IMR-90 (cell line): ENCODE results near the gene ZMIZ1. TPM values are rescaled to one million over a fixed set of nuclear protein-coding genes. Genes with fewer than 3 reads are reported as not detected.
A peak's percentile ranks its signal among the peaks of the same experiment; 100 is the strongest.
"Not testable (repeated sequence)": the region's sequence is repeated elsewhere in the genome, so short reads cannot be mapped to it uniquely, and the experiment has no call there.

Experiments used
- ATAC-seq: fragments of 200-7000 bp; cut with Tn5 transposase; 2 replicates; pipeline ENCODE4 v1.9.1; 2020; ENCODE audit warnings: low read depth, mild to moderate bottlenecking, moderate library complexity
- BruUV-seq: library from RNA; stranded (reverse); fragments of 400-500 nt; replicated peaks from 2 replicates; lab custom pipeline; 2021; lab: Mats Ljungman, UMichigan
- CTCF ChIA-PET: fragments of 300-600 bp; formaldehyde crosslinking; extraction: SDS; loops from one replicate; lab custom pipeline; 2021; ENCODE audit warnings: antibody characterized with exemption; lab: Yijun Ruan, JAX
- POLR2A ChIA-PET: fragments of 300-600 bp; sonication (Branson Sonifier 250); formaldehyde crosslinking; loops from one replicate; lab custom pipeline; 2022; ENCODE audit warnings: antibody characterized with exemption; ENCODE audit not compliant: unreplicated experiment; lab: Charles Lee
- DNase-seq: peaks from one replicate; pipeline ENCODE4 v3.0.0; 2013
- H2AFZ ChIP-seq: replicated peaks from 2 replicates; pipeline ENCODE3; 2013; ENCODE audit warnings: low read length, mild to moderate bottlenecking; ENCODE audit not compliant: poor library complexity
- H2AK5ac ChIP-seq: 2 replicates; pipeline ENCODE4 v1.6.1; 2013; ENCODE audit warnings: low read depth, low read length, inconsistent platforms
- H2AK9ac ChIP-seq: replicated peaks from 2 replicates; pipeline ENCODE3; 2013; ENCODE audit warnings: mild to moderate bottlenecking, low read depth, low read length, moderate library complexity; ENCODE audit not compliant: poor library complexity
- H2BK120ac ChIP-seq: 2 replicates; pipeline ENCODE4 v1.6.1; 2013; ENCODE audit warnings: low read depth, low read length, inconsistent platforms
- H2BK15ac ChIP-seq: 3 replicates; pipeline ENCODE4 v1.6.1; 2013; ENCODE audit warnings: low read depth, low read length, inconsistent platforms
- H2BK20ac ChIP-seq: 2 replicates; pipeline ENCODE4 v1.6.1; 2013; ENCODE audit warnings: low read depth, mild to moderate bottlenecking, inconsistent platforms, low read length, moderate library complexity
- H2BK5ac ChIP-seq: 2 replicates; pipeline ENCODE4 v1.6.1; 2013; ENCODE audit warnings: mild to moderate bottlenecking, low read depth, low read length, inconsistent platforms; ENCODE audit not compliant: poor library complexity, severe bottlenecking
- H3K14ac ChIP-seq: replicated peaks from 2 replicates; pipeline ENCODE4 v1.6.1; 2013; ENCODE audit warnings: low read depth, low read length, inconsistent platforms
- H3K18ac ChIP-seq: 2 replicates; pipeline ENCODE4 v1.6.1; 2013; ENCODE audit warnings: low read depth, low read length, control low read depth
- H3K23ac ChIP-seq: 2 replicates; pipeline ENCODE4 v1.6.1; 2013; ENCODE audit warnings: low read depth, low read length, inconsistent platforms
- H3K27ac ChIP-seq: 2 replicates; pipeline ENCODE4 v1.5.1; 2013; ENCODE audit warnings: mild to moderate bottlenecking, control low read depth, low read length; ENCODE audit not compliant: insufficient read depth
- H3K27me3 ChIP-seq: 2 replicates; pipeline ENCODE4 v1.6.1; 2013; ENCODE audit warnings: low read length; ENCODE audit not compliant: control insufficient read depth, insufficient read depth
- H3K36me3 ChIP-seq: 2 replicates; pipeline ENCODE4 v1.6.1; 2013; ENCODE audit warnings: low read length, mixed read lengths; ENCODE audit not compliant: control insufficient read depth, insufficient read depth
- H3K4ac ChIP-seq: 2 replicates; pipeline ENCODE4 v1.6.1; 2013; ENCODE audit warnings: low read depth, low read length, inconsistent platforms
- H3K4me1 ChIP-seq: 2 replicates; pipeline ENCODE4 v1.6.1; 2013; ENCODE audit warnings: low read length, mixed read lengths; ENCODE audit not compliant: control insufficient read depth, insufficient read depth
- H3K4me2 ChIP-seq: 2 replicates; pipeline ENCODE4 v1.6.1; 2013; ENCODE audit warnings: low read depth, mild to moderate bottlenecking, control low read depth, low read length, moderate library complexity
- H3K4me3 ChIP-seq: 2 replicates; pipeline ENCODE4 v1.5.1; 2013; ENCODE audit warnings: low read depth, mild to moderate bottlenecking, control low read depth, low read length, moderate library complexity; ENCODE audit not compliant: insufficient read depth
- H3K56ac ChIP-seq: 2 replicates; pipeline ENCODE4 v1.6.1; 2013; ENCODE audit warnings: low read length, inconsistent platforms; ENCODE audit not compliant: insufficient read depth; ENCODE audit errors: extremely low read depth
- H3K79me1 ChIP-seq, 2 experiments: 2 replicates each; pipeline ENCODE4 v1.6.1; 2013; ENCODE audit warnings: low read length in 2 of 2, inconsistent platforms in 1 of 2, low read depth in 1 of 2
- H3K9ac ChIP-seq: 2 replicates; pipeline ENCODE4 v1.6.1; 2013; ENCODE audit warnings: low read depth, low read length, control low read depth
- H3K9me1 ChIP-seq: 2 replicates; pipeline ENCODE4 v1.6.1; 2013; ENCODE audit warnings: low read length, inconsistent platforms; ENCODE audit not compliant: insufficient read depth
- H3K9me3 ChIP-seq: 2 replicates; pipeline ENCODE4 v1.6.1; 2013; ENCODE audit warnings: low read length; ENCODE audit not compliant: control insufficient read depth, insufficient read depth
- H4K20me1 ChIP-seq: 2 replicates; pipeline ENCODE4 v1.6.1; 2013; ENCODE audit warnings: low read length, inconsistent platforms; ENCODE audit not compliant: insufficient read depth
- H4K5ac ChIP-seq: 2 replicates; pipeline ENCODE4 v1.6.1; 2013; ENCODE audit warnings: mild to moderate bottlenecking, low read depth, low read length, control low read depth
- H4K8ac ChIP-seq, 2 experiments: 2 replicates each; pipeline ENCODE4 v1.6.1; 2013; ENCODE audit warnings: low read depth in 2 of 2, low read length in 2 of 2, control low read depth in 1 of 2, inconsistent platforms in 1 of 2
- H4K91ac ChIP-seq: 2 replicates; pipeline ENCODE4 v1.6.1; 2013; ENCODE audit warnings: low read depth, low read length, inconsistent platforms; ENCODE audit not compliant: insufficient read depth
- BHLHE40 ChIP-seq: fragments of 150-350 bp; IDR thresholded peaks from 2 replicates; pipeline ENCODE4 v1.6.1; 2016; ENCODE audit warnings: mild to moderate bottlenecking, low read depth, low read length
- CEBPB ChIP-seq: IDR thresholded peaks from 2 replicates; pipeline ENCODE4 v1.6.1; 2012; ENCODE audit warnings: low read depth, low read length, improper control_type of control experiment
- FOS ChIP-seq: fragments of 150-350 bp; IDR thresholded peaks from 2 replicates; pipeline ENCODE4 v1.6.1; 2016; ENCODE audit warnings: low read depth, low read length
- POLR2A ChIP-seq: IDR thresholded peaks from 2 replicates; pipeline ENCODE4 v1.6.1; 2012; ENCODE audit warnings: mild to moderate bottlenecking, low read depth, low read length
- WGBS, 2 experiments: methylation state at CpG; one replicate each; pipeline versions ENCODE4 v1.1.5 to v1.1.7; 2013; ENCODE audit warnings: missing lambda C conversion rate in 2 of 2; ENCODE audit not compliant: insufficient read length in 1 of 2; ENCODE audit errors: extremely low coverage in 2 of 2; 5-methylcytosine and 5-hydroxymethylcytosine counted together
- dilution Hi-C: fragments of 300-500 bp; cut with HindIII; formaldehyde crosslinking; loops from one replicate; pipeline ENCODE4 v1.14.3; 2018; ENCODE audit warnings: low sequenced_read_pairs; ENCODE audit not compliant: unreplicated experiment
- in situ Hi-C: fragments of 300-500 bp; cut with MboI; formaldehyde crosslinking; loops from 3 replicates; pipeline ENCODE4 v1.14.3; 2019; ENCODE audit warnings: low sequenced_read_pairs, inconsistent platforms, mixed read lengths
- intact Hi-C: fragments of 100-400 bp; cut with micrococcal nuclease; formaldehyde crosslinking; loops from 2 replicates; pipeline ENCODE4 v1.10.0; 2022
- polyA plus RNA-seq, 3 experiments: library from polyadenylated mRNA; depleted of rRNA; stranded (reverse); fragments of >200 nt; gene quantifications; 2 replicates each; pipeline ENCODE4 v1.2.3, GENCODE V29; 2012; ENCODE audit warnings: low replicate concordance in 1 of 3
- total RNA-seq: library from RNA; depleted of rRNA; stranded (reverse); fragments of >200 nt; gene quantifications from 2 replicates; pipeline ENCODE4 v1.2.3, GENCODE V29; 2012

The ZMIZ1 gene
- total and polyA plus RNA-seq, 2 of the 4 experiments (the other 2 are of a cell fraction), result 6.6 to 48.7 TPM

GRCh38 chr10:79331709-79332108, 262.9 kb downstream of the ZMIZ1 start:
- H4K91ac ChIP-seq, result peak overlapping the region; percentile 85
- peak overlapping the region; percentile 49; the same call in 1 of the 2 replicates for H3K18ac ChIP-seq
- dilution Hi-C loops, result no loop called here
- ATAC-seq (peak; percentile 46), DNase-seq (peak; percentile 97)
- H3K9me3 ChIP-seq, result no peaks in the 10 kb centered on the region
- peak overlapping the region; percentile 94 for H2BK120ac ChIP-seq
- peaks cover 7% of the 10 kb centered on the region; the same call in 1 of the 2 replicates for H3K4me1 ChIP-seq
- peak overlapping the region; percentile 77 for H3K14ac ChIP-seq
- H2AK5ac ChIP-seq, result peak overlapping the region; percentile 88
- H2BK15ac ChIP-seq, result peak overlapping the region; percentile 87; the same call in 2 of the 3 replicates
- peak overlapping the region; percentile 93 for H3K4ac ChIP-seq
- peak overlapping the region; percentile 80 for H3K23ac ChIP-seq
- ChIA-PET POLR2A (no interaction called here), CTCF (interaction anchor here (1.2 kb wide), 1 partner anchor 13 kb away, joined by 3 read pairs; no protein-coding TSS in a partner anchor)
- peak overlapping the region; percentile 88 for H2BK20ac ChIP-seq
- no peak overlapping the region for H3K9ac ChIP-seq
- peak overlapping the region; percentile 60 for H2AK9ac ChIP-seq
- H3K79me1 ChIP-seq, result no peaks in the 10 kb centered on the region; a peak in 1 of 4 replicates
- no CpG with 5 or more reads among the region's 6 CpGs for WGBS, 2 experiments
- peak overlapping the region; percentile 82 for H2BK5ac ChIP-seq
- peaks cover 25% of the 10 kb centered on the region for H3K9me1 ChIP-seq
- no TSS peak for BruUV-seq
- no peaks in the 10 kb centered on the region for H3K27me3 ChIP-seq
- peak overlapping the region; percentile 76 for H2AFZ ChIP-seq
- no peak overlapping the region; the same call in 1 of the 2 replicates for H4K5ac ChIP-seq
- H3K4me2 ChIP-seq, result no peak overlapping the region
- peak overlapping the region; percentile 32 to 48; a peak in 2 of 4 replicates for H4K8ac ChIP-seq
- H3K27ac ChIP-seq, result no peak overlapping the region; the same call in 1 of the 2 replicates
- in situ Hi-C loops, result no loop called here
- no peak overlapping the region for H3K56ac ChIP-seq
- H3K36me3 ChIP-seq, result no peaks in the 10 kb centered on the region
- H3K4me3 ChIP-seq, result no peak overlapping the region
- no peaks in the 10 kb centered on the region for H4K20me1 ChIP-seq
- intact Hi-C loops, result no loop called here
- peak; percentile 35; the same call in 1 of the 2 replicates for TF ChIP-seq POLR2A
- no peak; the same call in 1 of the 2 replicates for TF ChIP-seq CEBPB
- TF ChIP-seq BHLHE40, result peak; percentile 49; the same call in 1 of the 2 replicates
- peak; percentile 73 for TF ChIP-seq FOS

- BruUV-seq, H3K4me1 ChIP-seq, H3K14ac ChIP-seq, intact Hi-C loops, dilution Hi-C loops, H3K79me1 ChIP-seq, DNase-seq, H2AFZ ChIP-seq, in situ Hi-C loops, H3K36me3 ChIP-seq, H2AK9ac ChIP-seq, H3K27ac ChIP-seq, H4K5ac ChIP-seq, H3K9me3 ChIP-seq, H3K4me2 ChIP-seq, ATAC-seq, POLR2A ChIA-PET, H4K20me1 ChIP-seq, H3K4me3 ChIP-seq, H3K27me3 ChIP-seq, H3K9ac ChIP-seq: not testable (repeated sequence)
- Histone ChIP-seq H3K4ac (peak overlapping the region; percentile 89; the same call in 1 of the 2 replicates), H2BK15ac (peak overlapping the region; percentile 82; the same call in 1 of the 3 replicates), H3K18ac (peak overlapping the region; percentile 87; the same call in 1 of the 2 replicates), H2BK20ac (peak overlapping the region; percentile 94; the same call in 1 of the 2 replicates), H4K91ac (peak overlapping the region; percentile 74; the same call in 1 of the 2 replicates), H3K56ac (0 out of 2 replicates have a peak overlapping the region, but pooled peaks have one; percentile 41), H4K8ac (peak overlapping the region in 1 of 2 experiments; percentile 77; a peak in 1 of 4 replicates), H3K9me1 (peaks cover 25% of the 10 kb centered on the region), H2BK120ac (peak overlapping the region; percentile 93), H2BK5ac (peak overlapping the region; percentile 82), H2AK5ac (peak overlapping the region; percentile 95; the same call in 1 of the 2 replicates), H3K23ac (peak overlapping the region; percentile 80; the same call in 1 of the 2 replicates)
- CTCF ChIA-PET, result interaction anchor here (1.1 kb wide), 1 partner anchor 12 kb away, joined by 4 read pairs; no protein-coding TSS in a partner anchor
- WGBS, 2 experiments, result 100% methylated on average over 1 of the region's 10 CpGs; no CpG with 5 or more reads in 1 of the 2 experiments
Measured at GRCh38 chr10:79332610-79333315, 264.0 kb downstream of the ZMIZ1 start.
